HEK293T (cell line): ENCODE data around the gene FAM78B.

ENCODE experiments used
- CTCF ChIA-PET: fragments of 350-600 bp; formaldehyde crosslinking; extraction: SDS; loops from one replicate; lab custom pipeline; 2021; ENCODE audit warnings: antibody characterized with exemption, inconsistent platforms; lab: Yijun Ruan, JAX
- POLR2A ChIA-PET: fragments of 350-600 bp; formaldehyde crosslinking; extraction: SDS; loops from one replicate; lab custom pipeline; 2020; ENCODE audit warnings: antibody characterized with exemption, inconsistent platforms; lab: Yijun Ruan, JAX
- DNase-seq: peaks from one replicate; pipeline ENCODE4 v3.0.0; 2012; ENCODE audit warnings: mixed read lengths; ENCODE audit errors: extremely low spot score
- ARNT ChIP-seq: fragments of 450-650 bp; IDR thresholded peaks from 2 replicates; pipeline ENCODE4 v1.6.1; 2017; ENCODE audit warnings: mild to moderate bottlenecking
- BHLHE40 ChIP-seq: fragments of 450-650 bp; IDR thresholded peaks from 2 replicates; pipeline ENCODE4 v1.6.1; 2016; ENCODE audit warnings: mild to moderate bottlenecking, moderate library complexity, borderline replicate concordance
- CTBP1 ChIP-seq: fragments of 450-650 bp; IDR thresholded peaks from 2 replicates; pipeline ENCODE4 v1.6.1; 2016; ENCODE audit warnings: borderline replicate concordance
- ELF4 ChIP-seq: fragments of 450-650 bp; IDR thresholded peaks from 2 replicates; pipeline ENCODE4 v1.6.1; 2017; ENCODE audit warnings: antibody characterized with exemption
- FOXA1 ChIP-seq: fragments of 450-650 bp; IDR thresholded peaks from 2 replicates; pipeline ENCODE4 v1.6.1; 2016; ENCODE audit warnings: mild to moderate bottlenecking
- FOXK2 ChIP-seq: fragments of 450-650 bp; IDR thresholded peaks from 2 replicates; pipeline ENCODE4 v1.6.1; 2016; ENCODE audit warnings: mild to moderate bottlenecking
- FOXM1 ChIP-seq: fragments of 450-650 bp; IDR thresholded peaks from 2 replicates; pipeline ENCODE4 v1.6.1; 2017; ENCODE audit warnings: mild to moderate bottlenecking, borderline replicate concordance
- HDGF ChIP-seq: fragments of 450-650 bp; IDR thresholded peaks from 2 replicates; pipeline ENCODE4 v1.6.1; 2017; ENCODE audit warnings: antibody characterized with exemption, borderline replicate concordance
- L3MBTL2 ChIP-seq: fragments of 450-650 bp; conservative IDR thresholded peaks from 2 replicates; pipeline ENCODE4 v1.6.1; 2016; ENCODE audit warnings: mild to moderate bottlenecking
- LEF1 ChIP-seq: fragments of 450-650 bp; IDR thresholded peaks from 2 replicates; pipeline ENCODE4 v1.6.1; 2017; ENCODE audit warnings: mild to moderate bottlenecking, borderline replicate concordance
- NFRKB ChIP-seq: fragments of 450-650 bp; IDR thresholded peaks from 2 replicates; pipeline ENCODE4 v1.6.1; 2016; ENCODE audit warnings: mild to moderate bottlenecking, moderate library complexity
- SP1 ChIP-seq: fragments of 450-650 bp; IDR thresholded peaks from 2 replicates; pipeline ENCODE4 v1.6.1; 2017
- SUZ12 ChIP-seq: fragments of 450-650 bp; IDR thresholded peaks from 2 replicates; pipeline ENCODE4 v1.6.1; 2016; ENCODE audit warnings: mild to moderate bottlenecking
- TARDBP ChIP-seq: fragments of 450-650 bp; IDR thresholded peaks from 2 replicates; pipeline ENCODE4 v1.6.1; 2016
- ZNF384 ChIP-seq: fragments of 450-650 bp; IDR thresholded peaks from 2 replicates; pipeline ENCODE4 v1.6.1; 2016
- TF ChIP-seq, protein P1 (sequence below): fragments of 450-650 bp; IDR thresholded peaks from 2 replicates; pipeline ENCODE4 v1.6.1; 2016

The FAM78B gene

GRCh38 chr1:166020210-166020609, 146.6 kb downstream of the FAM78B start:
- ChIA-PET CTCF (no interaction called here), POLR2A (no interaction called here)
- DNase-seq: no peak
- no peak for TF ChIP-seq LEF1
- TF ChIP-seq SP1: no peak
- TF ChIP-seq ZNF384: no peak
- no peak for TF ChIP-seq FOXK2
- no peak for TF ChIP-seq BHLHE40
- TF ChIP-seq CTBP1: no peak
- TF ChIP-seq L3MBTL2: no peak
- TF ChIP-seq TARDBP: no peak
- TF ChIP-seq SUZ12: no peak
- TF ChIP-seq, protein P1, sequence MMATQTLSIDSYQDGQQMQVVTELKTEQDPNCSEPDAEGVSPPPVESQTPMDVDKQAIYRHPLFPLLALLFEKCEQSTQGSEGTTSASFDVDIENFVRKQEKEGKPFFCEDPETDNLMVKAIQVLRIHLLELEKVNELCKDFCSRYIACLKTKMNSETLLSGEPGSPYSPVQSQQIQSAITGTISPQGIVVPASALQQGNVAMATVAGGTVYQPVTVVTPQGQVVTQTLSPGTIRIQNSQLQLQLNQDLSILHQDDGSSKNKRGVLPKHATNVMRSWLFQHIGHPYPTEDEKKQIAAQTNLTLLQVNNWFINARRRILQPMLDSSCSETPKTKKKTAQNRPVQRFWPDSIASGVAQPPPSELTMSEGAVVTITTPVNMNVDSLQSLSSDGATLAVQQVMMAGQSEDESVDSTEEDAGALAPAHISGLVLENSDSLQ: no peak
- TF ChIP-seq HDGF: no peak
- TF ChIP-seq FOXM1: no peak
- TF ChIP-seq ELF4: no peak
- TF ChIP-seq NFRKB: no peak
- no peak for TF ChIP-seq FOXA1
- TF ChIP-seq ARNT: no peak
